OCI-LY1 (cell line): Measurements from ENCODE around the gene OR8K5.

Source experiments
- EZH2 ChIP-seq: fragments of 200-600 bp; sonication (generic), shearing (Covaris generic); IDR thresholded peaks from 2 replicates; pipeline ENCODE4 v1.8.0; 2017; ENCODE audit warnings: borderline replicate concordance, mixed run types, mild to moderate bottlenecking, antibody characterized with exemption, low read length, moderate library complexity, mixed read lengths
- TF ChIP-seq, protein P1 (sequence below): fragments of 200-600 bp; sonication (generic), shearing (Covaris generic); IDR thresholded peaks from 2 replicates; pipeline ENCODE4 v1.5.1; 2017; ENCODE audit warnings: mild to moderate bottlenecking, antibody characterized with exemption, low read length, moderate library complexity, mixed read lengths

GRCh38 chr11:56163804-56164203, 3.7 kb upstream of the OR8K5 start:
- TF ChIP-seq, protein P1, sequence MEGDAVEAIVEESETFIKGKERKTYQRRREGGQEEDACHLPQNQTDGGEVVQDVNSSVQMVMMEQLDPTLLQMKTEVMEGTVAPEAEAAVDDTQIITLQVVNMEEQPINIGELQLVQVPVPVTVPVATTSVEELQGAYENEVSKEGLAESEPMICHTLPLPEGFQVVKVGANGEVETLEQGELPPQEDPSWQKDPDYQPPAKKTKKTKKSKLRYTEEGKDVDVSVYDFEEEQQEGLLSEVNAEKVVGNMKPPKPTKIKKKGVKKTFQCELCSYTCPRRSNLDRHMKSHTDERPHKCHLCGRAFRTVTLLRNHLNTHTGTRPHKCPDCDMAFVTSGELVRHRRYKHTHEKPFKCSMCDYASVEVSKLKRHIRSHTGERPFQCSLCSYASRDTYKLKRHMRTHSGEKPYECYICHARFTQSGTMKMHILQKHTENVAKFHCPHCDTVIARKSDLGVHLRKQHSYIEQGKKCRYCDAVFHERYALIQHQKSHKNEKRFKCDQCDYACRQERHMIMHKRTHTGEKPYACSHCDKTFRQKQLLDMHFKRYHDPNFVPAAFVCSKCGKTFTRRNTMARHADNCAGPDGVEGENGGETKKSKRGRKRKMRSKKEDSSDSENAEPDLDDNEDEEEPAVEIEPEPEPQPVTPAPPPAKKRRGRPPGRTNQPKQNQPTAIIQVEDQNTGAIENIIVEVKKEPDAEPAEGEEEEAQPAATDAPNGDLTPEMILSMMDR, result no peak
- no peak for TF ChIP-seq EZH2
